ENCODE results near the gene DDR1.

GRCh38 chr6:30931272-30931671 lies 47.0 kb downstream of the DDR1 start:
- TF ChIP-seq EP300 (IDR thresholded peaks at IDR 0.05; ENCODE audit: borderline replicate concordance) (no peak), REST (IDR thresholded peaks at IDR 0.05; ENCODE audit: low read depth) (no peak), EGR1 (IDR thresholded peaks at IDR 0.05) (no peak), FOXM1 (IDR thresholded peaks at IDR 0.05; ENCODE audit: borderline replicate concordance, low read depth) (no peak), CEBPB (IDR thresholded peaks at IDR 0.05) (no peak), TAF1 (IDR thresholded peaks at IDR 0.05; ENCODE audit: low read depth) (no peak), USF1 (IDR thresholded peaks at IDR 0.05) (no peak), TEAD4 (IDR thresholded peaks at IDR 0.05) (no peak)
